ENCODE results near the gene MUC22.

DNA sequence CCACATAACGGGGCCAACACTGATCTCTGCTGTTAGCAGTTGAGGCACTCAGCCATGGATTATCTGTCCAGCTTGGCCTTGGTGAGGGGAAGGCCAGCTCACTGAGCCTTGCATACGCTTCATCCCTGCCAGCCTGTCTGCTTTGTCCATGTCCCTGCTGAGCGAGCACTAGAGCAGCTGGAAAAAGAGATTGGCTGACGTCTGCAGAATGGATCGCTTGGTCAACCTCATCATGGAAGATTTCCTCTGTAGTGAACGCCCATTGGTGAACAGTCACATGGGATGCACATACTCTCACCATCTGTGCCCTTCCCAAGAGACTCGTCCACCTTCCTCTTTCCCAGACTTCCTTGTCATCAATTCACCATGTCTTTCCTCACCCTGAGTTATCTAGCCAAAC, 26.9 kb downstream of the MUC22 start:
- TF ChIP-seq, protein P1, sequence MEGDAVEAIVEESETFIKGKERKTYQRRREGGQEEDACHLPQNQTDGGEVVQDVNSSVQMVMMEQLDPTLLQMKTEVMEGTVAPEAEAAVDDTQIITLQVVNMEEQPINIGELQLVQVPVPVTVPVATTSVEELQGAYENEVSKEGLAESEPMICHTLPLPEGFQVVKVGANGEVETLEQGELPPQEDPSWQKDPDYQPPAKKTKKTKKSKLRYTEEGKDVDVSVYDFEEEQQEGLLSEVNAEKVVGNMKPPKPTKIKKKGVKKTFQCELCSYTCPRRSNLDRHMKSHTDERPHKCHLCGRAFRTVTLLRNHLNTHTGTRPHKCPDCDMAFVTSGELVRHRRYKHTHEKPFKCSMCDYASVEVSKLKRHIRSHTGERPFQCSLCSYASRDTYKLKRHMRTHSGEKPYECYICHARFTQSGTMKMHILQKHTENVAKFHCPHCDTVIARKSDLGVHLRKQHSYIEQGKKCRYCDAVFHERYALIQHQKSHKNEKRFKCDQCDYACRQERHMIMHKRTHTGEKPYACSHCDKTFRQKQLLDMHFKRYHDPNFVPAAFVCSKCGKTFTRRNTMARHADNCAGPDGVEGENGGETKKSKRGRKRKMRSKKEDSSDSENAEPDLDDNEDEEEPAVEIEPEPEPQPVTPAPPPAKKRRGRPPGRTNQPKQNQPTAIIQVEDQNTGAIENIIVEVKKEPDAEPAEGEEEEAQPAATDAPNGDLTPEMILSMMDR (IDR thresholded peaks at IDR 0.05 in 4 of 5, conservative IDR thresholded peaks at IDR 0.05 in 1 of 5), result no peak
- TF ChIP-seq POLR2A (IDR thresholded peaks at IDR 0.05), result no peak

Data from gastrocnemius medialis (tissue), 4 donors.